Measurements from ENCODE around the gene TMEM132D.

Gene TMEM132D

GRCh38 chr12:129825316-129825715, 78.5 kb downstream of the TMEM132D start:
- no peak for DNase-seq (ENCODE audit: low spot score)

- DNase-seq (ENCODE audit: low spot score) = no peak
These were observed 81.9 kb downstream of the TMEM132D start for GRCh38 chr12:129821964-129822363.

- DNase-seq (ENCODE audit: low spot score) = no peak
These were observed 84.4 kb downstream of the TMEM132D start for GRCh38 chr12:129819391-129819790.

GRCh38 chr12:129815846-129816245, 88.0 kb downstream of the TMEM132D start:
- DNase-seq (ENCODE audit: low spot score) = no peak

GRCh38 chr12:129811963-129812362, 91.9 kb downstream of the TMEM132D start:
- no peak for DNase-seq (ENCODE audit: low spot score)

GRCh38 chr12:129807136-129807535, 96.7 kb downstream of the TMEM132D start:
- DNase-seq (ENCODE audit: low spot score) = no peak

- DNase-seq (ENCODE audit: low spot score) = no peak
These were observed 112.4 kb downstream of the TMEM132D start for GRCh38 chr12:129791396-129791795.

- DNase-seq (ENCODE audit: low spot score) = no peak
These were observed 112.9 kb downstream of the TMEM132D start for GRCh38 chr12:129790930-129791329.

- no peak for DNase-seq (ENCODE audit: low spot score)
These were observed 113.5 kb downstream of the TMEM132D start for GRCh38 chr12:129790331-129790730.

GRCh38 chr12:129789921-129790320, 113.9 kb downstream of the TMEM132D start:
- DNase-seq (ENCODE audit: low spot score) = no peak

- no peak for DNase-seq (ENCODE audit: low spot score)
These were observed 115.2 kb downstream of the TMEM132D start for GRCh38 chr12:129788506-129789084.

GRCh38 chr12:129779989-129780388, 123.8 kb downstream of the TMEM132D start:
- DNase-seq (ENCODE audit: low spot score) = no peak

- no peak for DNase-seq (ENCODE audit: low spot score)
These were observed 124.8 kb downstream of the TMEM132D start for GRCh38 chr12:129779033-129779432.

GRCh38 chr12:129776977-129777667, 126.7 kb downstream of the TMEM132D start:
- no peak for DNase-seq (ENCODE audit: low spot score)

- peak; percentile 13 for DNase-seq (ENCODE audit: low spot score)
These were observed 131.0 kb downstream of the TMEM132D start for GRCh38 chr12:129772501-129773493.

GRCh38 chr12:129771238-129771637, 132.6 kb downstream of the TMEM132D start:
- DNase-seq (ENCODE audit: low spot score) = no peak

- no peak for DNase-seq (ENCODE audit: low spot score)
These were observed 138.1 kb downstream of the TMEM132D start for GRCh38 chr12:129765719-129766118.

GRCh38 chr12:129762436-129762835, 141.4 kb downstream of the TMEM132D start:
- no peak for DNase-seq (ENCODE audit: low spot score)

- DNase-seq (ENCODE audit: low spot score) = no peak
These were observed 150.2 kb downstream of the TMEM132D start for GRCh38 chr12:129753586-129753985.

- no peak for DNase-seq (ENCODE audit: low spot score)
These were observed 153.4 kb downstream of the TMEM132D start for GRCh38 chr12:129750421-129750820.

- no peak for DNase-seq (ENCODE audit: low spot score)
These were observed 157.5 kb downstream of the TMEM132D start for GRCh38 chr12:129746318-129746717.

- DNase-seq (ENCODE audit: low spot score) = no peak
These were observed 174.7 kb downstream of the TMEM132D start for GRCh38 chr12:129729170-129729569.

- DNase-seq (ENCODE audit: low spot score) = no peak
These were observed 176.7 kb downstream of the TMEM132D start for GRCh38 chr12:129727100-129727499.
